ENCODE results near the gene PARD3.

PARD3 gene

DNA sequence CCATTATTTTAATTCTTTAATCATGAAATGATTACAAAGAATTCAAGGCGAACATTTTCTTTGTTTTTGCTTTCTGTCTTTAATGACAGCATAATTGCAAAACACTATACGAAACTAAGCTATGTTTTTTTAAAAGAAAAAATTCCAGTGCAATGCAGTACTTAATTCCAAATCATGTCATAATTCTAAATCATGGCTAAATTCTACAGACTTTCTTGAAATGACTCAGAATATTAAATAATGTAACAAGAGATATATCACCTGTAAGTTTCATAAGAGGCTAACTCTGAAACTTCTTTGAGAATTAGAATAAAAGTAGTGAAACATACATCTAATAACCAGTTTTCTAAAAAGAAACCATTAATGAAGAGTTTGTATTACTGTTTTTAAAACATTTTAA lies 671.6 kb downstream of the PARD3 start:
- no peaks in the 10 kb centered on the region for H3K27me3 ChIP-seq (ENCODE audit: insufficient read depth, low read depth)
- no peak overlapping the region for H3K9ac ChIP-seq
- H3K4me2 ChIP-seq, result no peak overlapping the region
- H2AFZ ChIP-seq (ENCODE audit: low read depth), result no peak overlapping the region
- H3K4me1 ChIP-seq (ENCODE audit: low read depth, poor library complexity, severe bottlenecking), result peaks cover 6% of the 10 kb centered on the region
- H4K20me1 ChIP-seq (ENCODE audit: insufficient read depth), result no peaks in the 10 kb centered on the region
- TF ChIP-seq, protein P1, sequence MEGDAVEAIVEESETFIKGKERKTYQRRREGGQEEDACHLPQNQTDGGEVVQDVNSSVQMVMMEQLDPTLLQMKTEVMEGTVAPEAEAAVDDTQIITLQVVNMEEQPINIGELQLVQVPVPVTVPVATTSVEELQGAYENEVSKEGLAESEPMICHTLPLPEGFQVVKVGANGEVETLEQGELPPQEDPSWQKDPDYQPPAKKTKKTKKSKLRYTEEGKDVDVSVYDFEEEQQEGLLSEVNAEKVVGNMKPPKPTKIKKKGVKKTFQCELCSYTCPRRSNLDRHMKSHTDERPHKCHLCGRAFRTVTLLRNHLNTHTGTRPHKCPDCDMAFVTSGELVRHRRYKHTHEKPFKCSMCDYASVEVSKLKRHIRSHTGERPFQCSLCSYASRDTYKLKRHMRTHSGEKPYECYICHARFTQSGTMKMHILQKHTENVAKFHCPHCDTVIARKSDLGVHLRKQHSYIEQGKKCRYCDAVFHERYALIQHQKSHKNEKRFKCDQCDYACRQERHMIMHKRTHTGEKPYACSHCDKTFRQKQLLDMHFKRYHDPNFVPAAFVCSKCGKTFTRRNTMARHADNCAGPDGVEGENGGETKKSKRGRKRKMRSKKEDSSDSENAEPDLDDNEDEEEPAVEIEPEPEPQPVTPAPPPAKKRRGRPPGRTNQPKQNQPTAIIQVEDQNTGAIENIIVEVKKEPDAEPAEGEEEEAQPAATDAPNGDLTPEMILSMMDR (conservative IDR thresholded peaks at IDR 0.05; ENCODE audit: low read depth, low read length), result no peak
- no peak overlapping the region for H3K27ac ChIP-seq
- H3K36me3 ChIP-seq (ENCODE audit: insufficient read depth), result no peaks in the 10 kb centered on the region
- no peaks in the 10 kb centered on the region for H3K79me2 ChIP-seq (ENCODE audit: insufficient read depth, low read depth)
- no peak overlapping the region for H3K4me3 ChIP-seq (IDR thresholded peaks at IDR 0.05; ENCODE audit: insufficient read depth, low read depth, low read length)

DNA sequence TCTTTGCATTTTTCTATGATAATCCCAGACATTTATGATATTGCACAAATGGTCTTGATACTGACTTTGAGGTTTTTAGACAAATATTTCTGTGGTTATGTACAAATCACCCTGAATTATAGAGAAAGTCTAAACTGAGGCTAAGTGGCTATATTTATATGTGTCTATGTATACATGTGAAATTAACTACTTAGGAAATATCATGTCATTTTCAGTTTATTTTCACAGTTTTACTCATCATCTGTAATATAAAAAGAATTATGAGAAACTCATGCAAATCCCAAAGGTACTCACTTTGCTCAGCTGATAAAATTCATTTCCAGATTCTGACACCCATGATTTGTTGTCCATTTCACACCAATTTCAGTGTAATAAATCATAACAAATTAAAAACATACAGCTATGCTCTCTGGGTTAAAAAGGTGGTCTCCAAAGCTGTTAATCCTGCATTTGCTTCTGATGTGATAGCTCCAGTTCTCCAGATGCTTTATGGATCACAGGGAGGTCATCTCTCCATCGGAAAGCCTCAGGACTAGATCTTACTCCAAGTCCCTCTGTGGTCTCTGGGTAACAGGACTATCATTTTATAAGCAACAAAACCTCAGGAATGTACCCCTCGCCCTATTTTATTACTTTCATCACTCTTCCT lies 673.9 kb downstream of the PARD3 start:
- H3K4me2 ChIP-seq, result no peak overlapping the region
- no peaks in the 10 kb centered on the region for H3K79me2 ChIP-seq (ENCODE audit: insufficient read depth, low read depth)

DNA sequence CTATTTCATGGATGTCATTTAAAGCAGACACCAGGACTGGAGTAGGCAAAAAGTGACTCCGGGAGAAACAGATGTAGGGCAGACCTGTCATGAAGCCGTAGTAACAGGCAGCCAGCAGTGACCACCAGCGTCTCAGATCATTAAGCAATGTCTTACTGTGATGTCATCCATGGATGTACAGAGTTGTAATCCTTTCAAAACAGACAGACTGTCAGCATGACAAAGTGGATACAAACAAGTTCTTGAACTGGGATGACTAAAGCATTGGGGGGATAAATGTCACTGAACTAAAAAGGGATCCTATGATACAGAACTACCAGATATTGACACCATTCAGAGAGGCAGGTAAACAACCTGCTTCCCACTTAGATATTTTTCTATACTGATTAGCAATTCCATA lies 675.5 kb downstream of the PARD3 start:
- H3K36me3 ChIP-seq (ENCODE audit: insufficient read depth), result no peaks in the 10 kb centered on the region
- TF ChIP-seq, protein P1 (conservative IDR thresholded peaks at IDR 0.05; ENCODE audit: low read depth, low read length), result no peak

More for the DNA sequence above, 673.9 kb downstream of the PARD3 start:
- Histone ChIP-seq H3K27me3 (ENCODE audit: insufficient read depth, low read depth) (no peaks in the 10 kb centered on the region), H3K36me3 (ENCODE audit: insufficient read depth) (no peaks in the 10 kb centered on the region), H4K20me1 (ENCODE audit: insufficient read depth) (no peaks in the 10 kb centered on the region), H3K9ac (no peak overlapping the region), H3K4me1 (ENCODE audit: low read depth, poor library complexity, severe bottlenecking) (peaks cover 6% of the 10 kb centered on the region), H3K4me3 (IDR thresholded peaks at IDR 0.05; ENCODE audit: insufficient read depth, low read depth, low read length) (no peak overlapping the region), H3K27ac (no peak overlapping the region), H2AFZ (ENCODE audit: low read depth) (no peak overlapping the region)
- TF ChIP-seq, protein P1 (conservative IDR thresholded peaks at IDR 0.05; ENCODE audit: low read depth, low read length), result no peak

DNA sequence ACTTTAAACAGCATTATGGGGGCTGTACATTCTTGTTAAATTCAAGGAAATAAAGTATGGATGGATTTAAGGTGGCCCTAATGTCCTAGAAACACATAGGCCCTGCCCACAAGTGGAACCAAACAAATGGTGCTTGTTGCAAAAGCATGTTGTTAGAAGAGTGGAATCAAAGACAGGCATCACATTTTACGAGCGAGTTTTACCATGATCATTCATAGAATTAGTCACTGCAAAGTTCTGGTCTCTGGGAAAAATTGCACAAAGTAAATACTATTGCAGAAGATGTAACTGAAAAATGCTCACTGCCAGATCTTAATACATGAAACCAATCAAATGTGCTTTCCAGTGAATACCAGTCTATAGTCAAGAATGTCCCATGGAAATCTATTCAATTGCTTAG lies 677.1 kb downstream of the PARD3 start:
- no peaks in the 10 kb centered on the region for H4K20me1 ChIP-seq (ENCODE audit: insufficient read depth)
- no peak overlapping the region for H2AFZ ChIP-seq (ENCODE audit: low read depth)
- H3K4me3 ChIP-seq (IDR thresholded peaks at IDR 0.05; ENCODE audit: insufficient read depth, low read depth, low read length), result no peak overlapping the region
- H3K4me1 ChIP-seq (ENCODE audit: low read depth, poor library complexity, severe bottlenecking), result no peaks in the 10 kb centered on the region
- no peaks in the 10 kb centered on the region for H3K36me3 ChIP-seq (ENCODE audit: insufficient read depth)
- no peak overlapping the region for H3K4me2 ChIP-seq
- H3K9ac ChIP-seq, result no peak overlapping the region
- no peaks in the 10 kb centered on the region for H3K27me3 ChIP-seq (ENCODE audit: insufficient read depth, low read depth)
- H3K79me2 ChIP-seq (ENCODE audit: insufficient read depth, low read depth), result no peaks in the 10 kb centered on the region
- TF ChIP-seq, protein P1 (conservative IDR thresholded peaks at IDR 0.05; ENCODE audit: low read depth, low read length), result no peak
- H3K27ac ChIP-seq, result no peak overlapping the region

More for the DNA sequence above, 675.5 kb downstream of the PARD3 start:
- H3K4me2 ChIP-seq, result no peak overlapping the region
- no peak overlapping the region for H3K27ac ChIP-seq
- H3K27me3 ChIP-seq (ENCODE audit: insufficient read depth, low read depth), result no peaks in the 10 kb centered on the region
- H2AFZ ChIP-seq (ENCODE audit: low read depth), result no peak overlapping the region
- H3K9ac ChIP-seq, result no peak overlapping the region
- H4K20me1 ChIP-seq (ENCODE audit: insufficient read depth), result no peaks in the 10 kb centered on the region
- peaks cover 6% of the 10 kb centered on the region for H3K4me1 ChIP-seq (ENCODE audit: low read depth, poor library complexity, severe bottlenecking)
- no peaks in the 10 kb centered on the region for H3K79me2 ChIP-seq (ENCODE audit: insufficient read depth, low read depth)
- no peak overlapping the region for H3K4me3 ChIP-seq (IDR thresholded peaks at IDR 0.05; ENCODE audit: insufficient read depth, low read depth, low read length)

Data from KMS-11 (cell line).